Measurements from ENCODE around the gene ANO10. TPM values are rescaled to one million over a fixed set of nuclear protein-coding genes. Genes with fewer than 3 reads are reported as not detected.

The ANO10 gene
- total and polyA plus RNA-seq, 2 of the 8 experiments (the other 6 are each of a cell fraction or from before 2014, with no cell fraction given): 38.0 to 53.2 TPM

DNA sequence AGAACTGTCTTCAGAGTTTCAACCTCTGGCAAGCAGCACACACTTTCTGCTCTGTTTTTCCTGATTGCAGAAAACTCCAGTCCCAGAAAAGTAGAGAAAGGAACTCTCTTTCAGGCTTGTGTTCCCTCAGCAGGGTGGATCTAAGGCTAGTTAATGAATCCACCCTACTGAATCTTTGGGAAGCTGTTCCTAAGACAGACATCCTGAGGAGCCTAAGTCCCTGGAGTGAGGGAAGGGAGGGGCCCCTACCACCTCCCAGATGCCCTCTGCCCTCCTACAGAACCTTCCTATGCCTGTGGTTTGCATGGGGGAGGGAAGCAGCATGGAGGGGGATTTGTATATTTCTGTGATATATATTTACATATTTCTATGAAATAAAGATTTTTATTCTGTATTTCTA is 124.4 kb downstream of the ANO10 start (continued):
- TF ChIP-seq GABPA (IDR thresholded peaks at IDR 0.05; ENCODE audit: borderline replicate concordance, insufficient read depth, low read length): no peak
- TF ChIP-seq SIX5 (IDR thresholded peaks at IDR 0.05; ENCODE audit: low read depth, low read length): no peak

Data from H1 (cell line).